Tibial nerve (tissue), 4 donors: ENCODE data around the gene BRS3. TPM values are rescaled to one million over a fixed set of nuclear protein-coding genes. Genes with fewer than 3 reads are reported as not detected.
A peak's percentile ranks its signal among the peaks of the same experiment; 100 is the strongest.

Source experiments
- DNase-seq, 2 donors: peaks; one replicate each; pipeline ENCODE4 v3.0.0-alpha.2; 2019; ENCODE audit warnings: low spot score in 2 of 2
- H3K27ac ChIP-seq, 4 donors: fragments of 200-600 bp; sonication (generic) in 3 of 4; one replicate each; pipeline ENCODE4 v1.5.1; 2017 to 2019; ENCODE audit warnings: mild to moderate bottlenecking in 1 of 4
- H3K27me3 ChIP-seq, 2 donors: fragments of 200-600 bp; sonication (generic) in 1 of 2; one replicate each; pipeline versions ENCODE4 v1.5.1 to v1.6.0; 2017 to 2019
- H3K36me3 ChIP-seq, 3 donors: fragments of 200-600 bp; sonication (generic); one replicate each; pipeline ENCODE4 v1.5.1; 2018 to 2019
- H3K4me1 ChIP-seq, 4 donors: fragments of 200-600 bp; sonication (generic) in 3 of 4; one replicate each; pipeline ENCODE4 v1.5.1; 2017 to 2019
- H3K4me3 ChIP-seq, 4 donors: fragments of 200-600 bp; sonication (generic) in 3 of 4; one replicate each; pipeline ENCODE4 v1.5.1; 2017 to 2019; ENCODE audit warnings: mild to moderate bottlenecking in 1 of 4, moderate library complexity in 1 of 4
- H3K9me3 ChIP-seq, 4 donors: fragments of 200-600 bp; sonication (generic) in 3 of 4; one replicate each; pipeline ENCODE4 v1.5.1; 2017 to 2019
- EP300 ChIP-seq, 2 donors: sonication (generic); formaldehyde crosslinking; IDR thresholded peaks; one replicate each; pipeline ENCODE4 v1.6.1; 2017; ENCODE audit warnings: antibody characterized with exemption in 2 of 2, mild to moderate bottlenecking in 1 of 2
- POLR2A ChIP-seq, 2 donors: fragments of 450-650 bp; IDR thresholded peaks; one replicate each; pipeline ENCODE4 v1.6.1; 2017; ENCODE audit warnings: antibody characterized with exemption in 2 of 2, mild to moderate bottlenecking in 2 of 2, moderate library complexity in 2 of 2
- WGBS, 2 donors: methylation state at CpG; one replicate each; pipeline ENCODE4 v1.1.5; 2018; 5-methylcytosine and 5-hydroxymethylcytosine counted together
- total RNA-seq, 4 donors: library from RNA; depleted of rRNA; stranded (reverse); fragments of >200 nt; gene quantifications; one replicate each; pipeline ENCODE4 v1.1.0, GENCODE V29; 2016
- TF ChIP-seq, protein P1 (sequence below), 5 experiments: fragments of 200-600 bp in 3 of 5; fragments of 450-650 bp in 2 of 5; sonication (generic) in 3 of 5; IDR thresholded peaks; one replicate each; pipeline ENCODE4 v1.5.1; 2016 to 2019; ENCODE audit warnings: antibody characterized with exemption in 5 of 5, mild to moderate bottlenecking in 3 of 5, moderate library complexity in 2 of 5

BRS3 gene
- total RNA-seq, 4 donors from 2014 or later: not detected

- TF ChIP-seq EP300 (IDR thresholded peaks at IDR 0.05) (peak in 1 of 2 donors; percentile 58), POLR2A (IDR thresholded peaks at IDR 0.05) (no peak)
- WGBS, 2 donors: 34 to 44% methylated on average over 5 of the region's 5 CpGs
- no peaks in the 10 kb centered on the region for H3K27me3 ChIP-seq
Observed at GRCh38 chrX:136457303-136457917, 30.3 kb upstream of the BRS3 start.

DNA sequence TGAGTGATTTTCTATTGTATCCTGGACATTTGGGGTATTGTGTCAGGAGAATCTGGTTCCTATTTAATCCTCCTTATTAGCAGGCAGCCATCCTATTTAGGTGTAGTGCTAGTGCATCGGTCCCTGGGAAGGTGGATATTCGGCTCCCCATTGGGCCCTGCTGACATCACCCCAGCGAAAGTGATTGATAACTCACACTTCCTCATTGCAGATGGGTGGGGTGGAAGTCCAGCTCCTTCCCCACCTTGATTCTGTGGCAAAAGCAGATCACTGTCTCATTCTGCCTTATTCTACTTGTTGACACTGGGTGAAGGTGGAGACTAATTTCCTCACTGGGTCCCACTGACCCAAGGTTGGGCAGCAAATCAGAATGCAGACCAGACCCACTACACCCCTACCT lies 23.2 kb upstream of the BRS3 start:
- H3K27ac ChIP-seq: no peak overlapping the region
- no peaks in the 10 kb centered on the region for H3K9me3 ChIP-seq
- DNase-seq: no peak
- no peaks in the 10 kb centered on the region for H3K36me3 ChIP-seq
- H3K4me1 ChIP-seq: no peaks in the 10 kb centered on the region
- H3K4me3 ChIP-seq: no peak overlapping the region
- TF ChIP-seq POLR2A (IDR thresholded peaks at IDR 0.05) (no peak), EP300 (IDR thresholded peaks at IDR 0.05) (no peak)
- TF ChIP-seq, protein P1, sequence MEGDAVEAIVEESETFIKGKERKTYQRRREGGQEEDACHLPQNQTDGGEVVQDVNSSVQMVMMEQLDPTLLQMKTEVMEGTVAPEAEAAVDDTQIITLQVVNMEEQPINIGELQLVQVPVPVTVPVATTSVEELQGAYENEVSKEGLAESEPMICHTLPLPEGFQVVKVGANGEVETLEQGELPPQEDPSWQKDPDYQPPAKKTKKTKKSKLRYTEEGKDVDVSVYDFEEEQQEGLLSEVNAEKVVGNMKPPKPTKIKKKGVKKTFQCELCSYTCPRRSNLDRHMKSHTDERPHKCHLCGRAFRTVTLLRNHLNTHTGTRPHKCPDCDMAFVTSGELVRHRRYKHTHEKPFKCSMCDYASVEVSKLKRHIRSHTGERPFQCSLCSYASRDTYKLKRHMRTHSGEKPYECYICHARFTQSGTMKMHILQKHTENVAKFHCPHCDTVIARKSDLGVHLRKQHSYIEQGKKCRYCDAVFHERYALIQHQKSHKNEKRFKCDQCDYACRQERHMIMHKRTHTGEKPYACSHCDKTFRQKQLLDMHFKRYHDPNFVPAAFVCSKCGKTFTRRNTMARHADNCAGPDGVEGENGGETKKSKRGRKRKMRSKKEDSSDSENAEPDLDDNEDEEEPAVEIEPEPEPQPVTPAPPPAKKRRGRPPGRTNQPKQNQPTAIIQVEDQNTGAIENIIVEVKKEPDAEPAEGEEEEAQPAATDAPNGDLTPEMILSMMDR (IDR thresholded peaks at IDR 0.05): no peak
- 71 to 79% methylated on average over 3 of the region's 3 CpGs for WGBS, 2 donors
- H3K27me3 ChIP-seq: no peaks in the 10 kb centered on the region

More at GRCh38 chrX:136457303-136457917, 30.3 kb upstream of the BRS3 start:
- peak in 1 of 2 donors; percentile 26 for DNase-seq
- H3K4me1 ChIP-seq: no peaks in the 10 kb centered on the region
- peak overlapping the region in 1 of 4 donors; percentile 37 for H3K27ac ChIP-seq
- no peak overlapping the region for H3K4me3 ChIP-seq
- no peaks in the 10 kb centered on the region for H3K36me3 ChIP-seq
- no peaks in the 10 kb centered on the region for H3K9me3 ChIP-seq

GRCh38 chrX:136467303-136467702 lies 20.4 kb upstream of the BRS3 start:
- DNase-seq: no peak
- WGBS, 2 donors: 49 to 67% methylated on average over 3 of the region's 3 CpGs
- Histone ChIP-seq H3K36me3 (no peaks in the 10 kb centered on the region), H3K27me3 (peaks cover 0 to 8% of the 10 kb centered on the region in 2 donors), H3K4me1 (no peaks in the 10 kb centered on the region), H3K4me3 (no peak overlapping the region), H3K27ac (no peak overlapping the region), H3K9me3 (no peaks in the 10 kb centered on the region)
- TF ChIP-seq POLR2A (IDR thresholded peaks at IDR 0.05) (no peak), EP300 (IDR thresholded peaks at IDR 0.05) (no peak)
- TF ChIP-seq, protein P1 (IDR thresholded peaks at IDR 0.05): no peak

DNA sequence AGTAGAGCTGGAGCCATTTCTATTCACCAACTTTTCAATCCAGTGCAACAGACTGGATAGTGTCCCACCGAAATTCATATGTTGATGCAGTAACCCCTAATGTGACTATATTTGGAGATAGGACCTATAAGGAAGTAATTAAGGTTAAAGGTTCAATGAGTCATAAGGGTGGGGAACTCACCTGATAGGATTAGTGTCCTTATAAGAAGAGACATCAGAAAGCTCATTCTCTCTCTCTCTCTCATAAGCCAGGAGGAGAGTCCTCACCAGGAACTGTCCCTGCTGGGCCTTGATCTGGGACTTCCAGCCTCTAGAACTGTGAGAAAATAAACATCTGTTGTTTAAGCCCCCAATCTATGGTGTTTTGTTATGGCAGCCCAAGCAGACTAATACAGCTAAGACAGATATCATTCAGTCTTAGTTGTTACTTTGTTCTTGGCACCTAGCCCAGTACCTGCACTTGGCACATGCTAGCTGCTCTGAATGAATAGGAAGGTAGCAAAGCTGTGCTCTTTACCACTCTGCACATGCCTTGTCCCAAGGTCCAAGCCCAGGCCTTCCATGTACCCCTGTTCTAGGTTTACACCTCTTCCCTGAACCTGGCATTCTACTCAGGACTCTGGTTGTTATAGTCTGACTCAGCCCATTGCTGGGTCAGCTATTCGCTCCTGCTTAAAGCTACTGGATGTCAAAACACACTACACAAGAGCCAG lies 19.2 kb upstream of the BRS3 start:
- no peak for DNase-seq
- Histone ChIP-seq H3K27me3 (peaks cover 0 to 8% of the 10 kb centered on the region in 2 donors), H3K27ac (no peak overlapping the region), H3K9me3 (no peaks in the 10 kb centered on the region), H3K4me1 (no peaks in the 10 kb centered on the region), H3K36me3 (no peaks in the 10 kb centered on the region), H3K4me3 (no peak overlapping the region)
- WGBS, 2 donors: 87 to 96% methylated on average over 2 of the region's 2 CpGs
- no peak for TF ChIP-seq EP300 (IDR thresholded peaks at IDR 0.05)
- TF ChIP-seq, protein P1 (IDR thresholded peaks at IDR 0.05): no peak
- TF ChIP-seq POLR2A (IDR thresholded peaks at IDR 0.05): no peak

GRCh38 chrX:136473663-136474062 lies 14.1 kb upstream of the BRS3 start:
- TF ChIP-seq POLR2A (IDR thresholded peaks at IDR 0.05) (no peak), EP300 (IDR thresholded peaks at IDR 0.05) (no peak)
- TF ChIP-seq, protein P1 (IDR thresholded peaks at IDR 0.05): no peak
- Histone ChIP-seq H3K27ac (no peak overlapping the region), H3K4me1 (no peaks in the 10 kb centered on the region), H3K36me3 (no peaks in the 10 kb centered on the region), H3K27me3 (peaks cover 0 to 14% of the 10 kb centered on the region in 2 donors), H3K4me3 (no peak overlapping the region), H3K9me3 (no peaks in the 10 kb centered on the region)
- DNase-seq: no peak
- 56 to 81% methylated on average over 4 of the region's 4 CpGs for WGBS, 2 donors
